NOMO-1 treated with dmso at 0.1 percent for 144 hours (cell line): Measurements from ENCODE around the gene ECT2.
"Not testable (repeated sequence)": the region's sequence is repeated elsewhere in the genome, so short reads cannot be mapped to it uniquely, and the experiment has no call there.

ENCODE experiments used
- DNase-seq: peaks from one replicate; lab custom pipeline; 2025; ENCODE audit not compliant: unreplicated experiment; lab: John Stamatoyannopoulos, UW

Gene ECT2, protein sequence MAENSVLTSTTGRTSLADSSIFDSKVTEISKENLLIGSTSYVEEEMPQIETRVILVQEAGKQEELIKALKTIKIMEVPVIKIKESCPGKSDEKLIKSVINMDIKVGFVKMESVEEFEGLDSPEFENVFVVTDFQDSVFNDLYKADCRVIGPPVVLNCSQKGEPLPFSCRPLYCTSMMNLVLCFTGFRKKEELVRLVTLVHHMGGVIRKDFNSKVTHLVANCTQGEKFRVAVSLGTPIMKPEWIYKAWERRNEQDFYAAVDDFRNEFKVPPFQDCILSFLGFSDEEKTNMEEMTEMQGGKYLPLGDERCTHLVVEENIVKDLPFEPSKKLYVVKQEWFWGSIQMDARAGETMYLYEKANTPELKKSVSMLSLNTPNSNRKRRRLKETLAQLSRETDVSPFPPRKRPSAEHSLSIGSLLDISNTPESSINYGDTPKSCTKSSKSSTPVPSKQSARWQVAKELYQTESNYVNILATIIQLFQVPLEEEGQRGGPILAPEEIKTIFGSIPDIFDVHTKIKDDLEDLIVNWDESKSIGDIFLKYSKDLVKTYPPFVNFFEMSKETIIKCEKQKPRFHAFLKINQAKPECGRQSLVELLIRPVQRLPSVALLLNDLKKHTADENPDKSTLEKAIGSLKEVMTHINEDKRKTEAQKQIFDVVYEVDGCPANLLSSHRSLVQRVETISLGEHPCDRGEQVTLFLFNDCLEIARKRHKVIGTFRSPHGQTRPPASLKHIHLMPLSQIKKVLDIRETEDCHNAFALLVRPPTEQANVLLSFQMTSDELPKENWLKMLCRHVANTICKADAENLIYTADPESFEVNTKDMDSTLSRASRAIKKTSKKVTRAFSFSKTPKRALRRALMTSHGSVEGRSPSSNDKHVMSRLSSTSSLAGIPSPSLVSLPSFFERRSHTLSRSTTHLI

GRCh38 chr3:172750368-172751174 is at the start of gene ECT2:
Gene ECT2, plus strand, starts transcription at chr3:172750726. Its CDS starts 3,805 bp downstream, at chr3:172754531.
- peak; percentile 100 for DNase-seq

DNA sequence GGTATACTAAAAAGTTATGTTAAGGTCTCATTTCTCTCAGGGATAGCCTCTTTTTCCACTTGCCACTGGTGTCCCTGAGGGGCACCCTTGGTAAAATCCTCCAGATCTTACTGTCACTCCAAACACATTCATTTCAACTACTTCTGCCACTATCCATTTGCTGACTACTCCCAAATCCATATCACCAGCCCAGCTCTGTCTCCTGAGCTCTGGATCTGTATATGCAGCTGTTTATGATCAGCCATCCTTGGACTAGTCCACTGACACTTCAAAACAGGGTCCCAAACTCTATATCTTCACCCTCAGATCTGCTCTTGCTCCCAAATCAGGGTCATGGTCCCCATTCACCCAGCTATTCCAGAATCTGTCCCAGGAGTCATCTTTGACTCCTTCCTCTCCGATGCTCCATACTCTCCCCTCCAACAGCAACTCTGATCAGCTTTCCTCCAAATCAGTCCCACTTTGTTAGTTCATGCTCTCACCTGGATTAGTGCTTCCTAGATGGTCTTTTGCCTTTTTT is 49.5 kb upstream of the ECT2 start:
- no peak for DNase-seq

DNA sequence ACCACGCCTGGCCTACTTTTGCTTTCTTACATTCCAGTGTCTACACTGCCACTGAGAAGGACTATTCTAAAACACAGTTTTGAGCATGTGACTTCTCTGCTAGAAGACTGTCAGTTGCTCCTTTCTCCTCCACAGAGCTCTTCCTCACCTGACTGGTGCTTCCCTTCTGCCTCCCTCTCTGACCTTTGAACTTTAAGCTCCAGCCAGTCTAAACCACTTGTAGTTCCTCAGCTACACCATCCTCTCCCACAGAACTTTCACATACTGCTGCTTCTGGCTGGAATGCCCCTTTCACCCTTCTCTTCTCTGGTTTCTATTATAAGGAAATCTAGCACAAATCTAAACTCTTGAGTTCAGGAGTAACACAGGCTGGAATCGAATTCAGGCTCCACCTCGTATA is 48.8 kb upstream of the ECT2 start:
- no peak for DNase-seq

- DNase-seq = no peak
Observed at GRCh38 chr3:172702256-172702655, 48.3 kb upstream of the ECT2 start.

DNA sequence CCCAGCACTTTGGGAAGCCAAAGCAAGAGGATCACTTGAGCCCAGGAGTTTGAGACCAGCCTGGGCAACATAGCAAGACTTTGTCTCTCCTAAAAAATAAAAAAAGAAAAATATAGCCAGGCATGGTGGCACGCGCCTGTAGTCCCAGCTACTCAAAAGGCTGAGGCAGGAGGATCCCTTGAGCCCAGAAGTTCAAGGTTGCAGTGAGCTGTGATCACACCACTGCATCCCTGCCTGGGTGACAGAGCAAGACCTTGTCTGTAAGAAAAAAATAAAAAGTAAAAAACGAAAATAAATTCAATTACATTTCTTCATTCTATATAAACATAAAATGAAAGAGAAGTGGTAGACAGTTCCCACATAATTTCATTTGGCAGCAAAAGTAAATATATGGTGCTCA is 47.8 kb upstream of the ECT2 start:
- not testable (repeated sequence) for DNase-seq

DNA sequence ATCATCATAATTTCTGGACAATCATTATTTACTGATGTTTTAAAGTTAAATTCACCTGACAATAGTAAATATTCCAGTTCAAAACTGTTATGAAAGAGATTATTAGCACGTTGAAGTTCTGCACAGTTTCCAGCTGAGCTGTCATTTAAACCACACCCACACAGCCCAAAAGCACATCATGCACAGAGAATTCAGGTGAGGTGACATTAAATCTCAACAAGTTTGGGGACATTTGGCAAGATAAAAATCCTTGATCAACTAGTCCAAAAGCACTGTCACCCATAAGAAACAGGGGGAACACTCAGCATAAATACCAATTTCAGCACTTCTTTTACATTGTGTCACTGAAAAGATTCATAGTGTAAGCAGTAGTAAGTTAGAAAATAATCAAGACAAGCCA is 46.5 kb upstream of the ECT2 start:
- DNase-seq = no peak

DNA sequence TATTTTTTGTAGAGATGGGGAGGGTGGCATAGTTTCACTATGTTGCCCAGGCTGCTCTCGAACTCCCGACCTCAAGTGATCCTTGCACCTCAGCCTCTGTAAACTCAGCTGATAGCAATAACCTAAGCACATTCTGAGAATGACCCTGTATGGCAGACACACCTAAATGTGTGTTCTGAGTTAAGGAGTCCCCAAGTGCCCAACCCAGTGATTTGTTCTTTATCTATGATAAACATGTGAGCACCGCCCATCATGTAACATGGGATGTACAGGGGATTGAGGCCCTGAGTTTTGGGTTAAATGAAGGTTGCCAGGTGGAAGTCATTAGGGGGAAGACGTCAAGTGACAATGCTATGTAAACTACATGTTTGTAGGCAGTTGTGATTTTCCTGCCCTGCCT is 45.4 kb upstream of the ECT2 start:
- DNase-seq = no peak

DNA sequence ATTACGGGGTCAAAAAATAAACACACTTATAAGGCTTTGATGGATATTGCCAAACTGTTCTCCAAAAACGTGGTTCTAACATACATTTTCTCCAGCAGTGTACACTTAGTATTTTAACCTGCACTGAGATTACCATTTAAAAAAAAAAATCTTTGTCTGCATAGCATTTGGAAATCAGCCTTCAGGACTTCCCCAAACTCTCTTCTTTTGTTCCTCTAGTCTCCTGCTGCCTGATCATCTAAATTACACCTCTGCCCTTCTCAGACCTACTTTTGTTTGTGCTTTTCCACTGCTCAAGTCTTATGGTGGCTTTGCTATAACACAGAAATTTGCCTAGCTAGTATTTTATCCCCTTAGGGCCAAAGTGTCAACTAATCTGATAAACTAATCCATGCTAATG is 43.5 kb upstream of the ECT2 start:
- no peak for DNase-seq

DNA sequence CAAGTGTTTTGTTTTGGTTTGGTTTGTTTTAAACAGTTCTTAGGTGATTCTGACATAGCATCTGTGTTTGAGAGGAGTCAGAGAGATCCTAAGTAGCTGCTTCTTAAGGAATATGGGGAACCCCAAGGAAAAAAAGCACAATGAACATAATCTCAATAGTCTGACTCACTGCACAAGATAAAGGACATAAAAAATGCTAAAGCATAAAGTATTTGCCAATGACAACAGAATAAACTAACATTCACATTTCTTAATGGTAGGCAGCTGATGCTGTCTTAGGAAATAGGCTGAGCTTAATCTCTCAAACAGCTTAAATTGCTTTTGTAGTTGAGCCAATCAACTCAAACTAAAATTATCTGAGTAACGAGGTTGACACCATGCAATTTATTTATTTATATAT is 42.6 kb upstream of the ECT2 start:
- DNase-seq = no peak

- no peak for DNase-seq
Observed at GRCh38 chr3:172708921-172709773, 41.4 kb upstream of the ECT2 start.

DNA sequence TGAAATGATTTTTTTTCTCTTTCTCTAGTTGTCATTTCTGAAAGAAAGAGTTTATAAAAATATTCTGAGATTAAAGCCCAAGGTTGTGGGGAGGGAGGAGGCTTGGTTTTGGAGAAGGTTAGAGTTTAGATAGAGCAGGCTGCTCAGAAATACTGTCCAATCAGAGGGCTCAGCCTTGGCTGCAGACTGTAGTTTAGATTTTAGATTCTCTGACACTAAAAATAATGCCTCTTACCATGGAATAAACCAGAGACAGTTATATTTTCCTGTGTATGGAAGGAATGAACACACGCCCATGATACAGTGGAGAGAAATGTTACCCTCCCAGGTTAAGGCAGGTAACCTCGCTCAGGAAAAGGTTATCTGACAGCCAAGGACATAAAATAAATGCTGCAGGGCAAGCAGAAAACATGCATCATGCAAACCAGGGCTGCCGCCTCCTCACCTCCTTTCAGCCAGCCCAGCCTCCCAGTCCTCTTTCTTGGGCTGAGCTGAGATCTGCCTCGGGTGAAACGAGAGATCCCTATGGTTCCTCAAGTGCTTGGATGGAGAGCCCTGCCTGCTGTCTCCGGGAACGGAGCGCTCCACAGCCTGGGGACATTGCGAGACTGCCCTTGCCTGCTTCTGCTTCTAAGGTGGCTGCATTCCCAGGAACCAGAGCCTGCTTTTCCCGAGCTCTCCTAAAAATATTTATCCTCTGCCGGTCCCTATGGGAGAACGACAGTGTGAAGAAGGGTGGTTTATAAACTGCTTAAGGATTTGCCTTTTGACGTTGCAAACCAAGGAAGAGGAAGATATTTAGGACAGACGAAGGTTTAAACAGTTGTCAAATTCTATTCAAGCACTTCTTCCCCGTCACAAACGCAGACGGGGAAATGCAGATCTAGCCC is 40.5 kb upstream of the ECT2 start:
- no peak for DNase-seq

- DNase-seq = peak; percentile 100
Observed at GRCh38 chr3:172710664-172711453, 39.7 kb upstream of the ECT2 start, which contains the start of gene NCEH1. Gene NCEH1, minus strand, starts transcription at chr3:172711067. Its CDS starts 83 bp downstream, at chr3:172710984.

GRCh38 chr3:172711454-172711795 is 39.1 kb upstream of the ECT2 start:
- peak; percentile 74 for DNase-seq

DNA sequence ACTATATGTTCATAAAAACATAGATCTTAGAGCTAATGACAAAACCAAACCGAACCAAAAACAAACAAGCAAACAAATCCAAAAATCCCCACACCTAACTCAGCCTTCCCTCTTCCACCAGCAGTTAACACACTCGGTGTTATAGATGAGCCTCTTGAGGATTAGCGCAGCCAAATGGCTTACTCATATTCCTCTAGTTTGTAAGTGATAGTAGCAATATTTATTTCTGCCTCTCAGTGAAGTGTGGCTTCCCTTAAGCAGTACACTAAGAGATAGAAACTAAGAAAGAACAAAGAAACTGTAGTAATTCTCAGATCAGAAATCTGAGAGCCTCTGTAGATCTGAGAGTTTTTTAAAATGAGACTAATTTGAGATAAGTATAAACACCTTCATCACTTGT is 37.2 kb upstream of the ECT2 start:
- DNase-seq = no peak

- DNase-seq = peak; percentile 89
Observed at GRCh38 chr3:172716476-172716875, 34.0 kb upstream of the ECT2 start.

DNA sequence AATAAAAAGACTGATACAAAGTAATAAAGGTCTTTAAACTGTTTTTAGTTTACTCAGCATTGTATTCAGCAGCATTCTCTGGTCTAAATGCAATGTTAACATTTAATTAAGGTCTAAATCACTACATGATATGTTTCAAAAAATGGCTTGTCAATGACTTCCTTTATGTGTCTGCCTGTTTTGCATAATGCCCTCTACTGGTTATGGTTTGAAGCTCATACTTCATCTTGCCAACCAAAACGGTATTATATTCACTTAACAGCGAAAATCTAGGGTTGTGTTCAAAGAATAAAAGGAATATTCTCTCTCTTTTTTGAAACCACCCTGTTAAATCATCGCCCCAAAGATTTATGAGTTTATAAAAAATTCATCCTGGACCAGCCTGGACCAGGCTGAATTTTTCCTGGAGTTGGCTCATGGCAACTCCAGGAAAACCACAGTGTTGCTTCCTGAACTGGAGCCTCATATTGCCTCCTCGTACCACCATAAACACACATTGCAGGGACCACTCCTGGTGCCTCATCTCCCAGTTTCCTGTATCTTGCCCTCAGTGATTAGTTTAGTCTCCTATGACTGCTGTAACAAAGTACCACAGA is 32.9 kb upstream of the ECT2 start:
- DNase-seq = peak; percentile 29

DNA sequence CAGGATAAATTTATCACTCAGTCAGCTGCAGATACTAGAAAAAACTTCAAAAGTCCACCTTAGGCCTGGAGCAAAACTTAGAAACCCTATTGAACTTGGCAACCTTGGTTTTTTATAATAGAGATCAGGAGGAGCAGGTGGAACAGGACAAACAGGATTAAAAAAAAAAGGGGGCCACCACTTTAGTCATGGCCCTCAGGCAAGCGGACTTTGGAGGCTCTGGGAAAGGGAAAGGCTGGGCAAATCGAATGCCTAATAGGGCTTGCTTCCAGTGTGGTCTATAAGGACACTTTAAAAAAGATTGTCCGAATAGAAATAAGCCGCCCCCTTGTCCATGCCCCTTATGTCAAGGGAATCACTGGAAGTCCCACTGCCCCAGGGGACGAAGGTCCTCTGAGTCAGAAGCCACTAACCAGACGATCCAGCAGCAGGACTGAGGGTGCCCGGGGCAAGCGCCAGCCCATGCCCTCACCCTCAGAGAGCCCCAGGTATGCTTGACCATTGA is 27.9 kb upstream of the ECT2 start:
- DNase-seq = not testable (repeated sequence)

- DNase-seq = no peak
Observed at GRCh38 chr3:172726380-172726779, 24.1 kb upstream of the ECT2 start.
